Sigmoid colon (tissue), 7 donors: ENCODE measurements around the gene IL17D. TPM values are rescaled to one million over a fixed set of nuclear protein-coding genes. Genes with fewer than 3 reads are reported as not detected.

Source experiments
- DNase-seq: peaks from one replicate; pipeline ENCODE4 v3.0.0-alpha.2; 2019
- H3K27ac ChIP-seq, 4 donors: fragments of 200-600 bp; sonication (generic); one replicate each; pipeline ENCODE4 v1.5.1; 2016 to 2019; ENCODE audit warnings: mild to moderate bottlenecking in 1 of 4
- H3K27me3 ChIP-seq, 3 donors: fragments of 200-600 bp; sonication (generic); one replicate each; pipeline ENCODE4 v1.5.1; 2019; ENCODE audit warnings: mild to moderate bottlenecking in 1 of 3
- H3K36me3 ChIP-seq, 4 donors: fragments of 200-600 bp; sonication (generic); one replicate each; pipeline ENCODE4 v1.5.1; 2016 to 2019
- H3K4me1 ChIP-seq, 4 donors: fragments of 200-600 bp; sonication (generic); one replicate each; pipeline ENCODE4 v1.5.1; 2017 to 2019
- H3K4me3 ChIP-seq, 4 donors: fragments of 200-600 bp; sonication (generic); one replicate each; pipeline ENCODE4 v1.5.1; 2017 to 2019; ENCODE audit warnings: mild to moderate bottlenecking in 2 of 4, moderate library complexity in 1 of 4
- H3K9me3 ChIP-seq, 4 donors: fragments of 200-600 bp in 3 of 4; sonication (generic) in 3 of 4; one replicate each; pipeline versions ENCODE4 v1.5.1 to v1.6.1; 2013 to 2019
- CTCF ChIP-seq, 4 experiments: fragments of 450-650 bp in 3 of 4; fragments of 200-600 bp in 1 of 4; IDR thresholded peaks; one replicate each; pipeline ENCODE4 v1.5.1; 2016 to 2019; ENCODE audit warnings: antibody characterized with exemption in 4 of 4, mild to moderate bottlenecking in 3 of 4, moderate library complexity in 2 of 4
- EP300 ChIP-seq, 4 donors: sonication (generic); formaldehyde crosslinking; IDR thresholded peaks; one replicate each; pipeline ENCODE4 v1.6.1; 2017; ENCODE audit warnings: antibody characterized with exemption in 4 of 4
- POLR2A ChIP-seq, 2 donors: fragments of 450-650 bp; IDR thresholded peaks; one replicate each; pipeline ENCODE4 v1.6.1; 2016; ENCODE audit warnings: antibody characterized with exemption in 2 of 2, mild to moderate bottlenecking in 2 of 2, moderate library complexity in 2 of 2
- POLR2AphosphoS5 ChIP-seq, 4 donors: sonication (generic); formaldehyde crosslinking; IDR thresholded peaks; one replicate each; pipeline ENCODE4 v1.6.1; 2017; ENCODE audit warnings: antibody characterized with exemption in 4 of 4
- WGBS, 2 donors: extraction: QIAGEN DNeasy Blood & Tissue Kit; methylation state at CpG; one replicate each; pipeline ENCODE4 v1.1.7; 2013; 5-methylcytosine and 5-hydroxymethylcytosine counted together
- intact Hi-C: fragments of 100-400 bp; cut with DNase I; formaldehyde crosslinking; loops from one replicate; pipeline ENCODE4 v1.15.1; 2023
- polyA plus RNA-seq, 3 donors: library from polyadenylated mRNA; stranded (reverse); fragments of 200-250 nt; gene quantifications; one replicate each; pipeline ENCODE4 v1.2.3, GENCODE V29; 2013
- total RNA-seq, 4 donors: library from RNA; depleted of rRNA; stranded (reverse); fragments of >200 nt; gene quantifications; one replicate each; pipeline ENCODE4 v1.1.0, GENCODE V29; 2016
- donor health status: healthy with polysubstance abuse.
- donor health status: Bipolar disorder and iron deficiency.
- donor health status: healthy.

The IL17D gene
- total and polyA plus RNA-seq, 7 donors: 0.52 to 3.2 (median 1.4) TPM; not detected in 1

- H3K36me3 ChIP-seq: no peaks in the 10 kb centered on the region
- 79 to 81% methylated on average over 4 of the region's 4 CpGs for WGBS, 2 donors
- peak overlapping the region in 2 of 4 donors; percentile 35 to 56 for H3K27ac ChIP-seq
- H3K4me1 ChIP-seq: peaks cover 0 to 17% (median 14%) of the 10 kb centered on the region in 4 donors
- DNase-seq: no peak
- H3K27me3 ChIP-seq: no peaks in the 10 kb centered on the region
- intact Hi-C loops: loop anchor here (5.0 to 10.0 kb wide), 3 partner anchors 63 to 525 kb away; partner anchors contain the start of gene EEF1AKMT1
- TF ChIP-seq EP300 (IDR thresholded peaks at IDR 0.05) (no peak), POLR2A (IDR thresholded peaks at IDR 0.05) (no peak), POLR2AphosphoS5 (IDR thresholded peaks at IDR 0.05) (no peak), CTCF (IDR thresholded peaks at IDR 0.05) (no peak)
- no peak overlapping the region for H3K4me3 ChIP-seq
- no peaks in the 10 kb centered on the region for H3K9me3 ChIP-seq
These were observed 6.3 kb downstream of the IL17D start for GRCh38 chr13:20709782-20710181.

GRCh38 chr13:20711301-20712044 lies 8.0 kb downstream of the IL17D start:
- Histone ChIP-seq H3K4me3 (no peak overlapping the region), H3K9me3 (no peaks in the 10 kb centered on the region), H3K36me3 (no peaks in the 10 kb centered on the region), H3K27me3 (no peaks in the 10 kb centered on the region), H3K4me1 (peaks cover 0 to 21% (median 15%) of the 10 kb centered on the region in 4 donors), H3K27ac (no peak overlapping the region)
- WGBS, 2 donors: 87 to 89% methylated on average over 13 of the region's 13 CpGs
- DNase-seq: no peak
- no peak for TF ChIP-seq EP300 (IDR thresholded peaks at IDR 0.05)
- TF ChIP-seq POLR2AphosphoS5 (IDR thresholded peaks at IDR 0.05): no peak
- no peak for TF ChIP-seq POLR2A (IDR thresholded peaks at IDR 0.05)
- TF ChIP-seq CTCF (IDR thresholded peaks at IDR 0.05): no peak
- intact Hi-C loops: loop anchor here (2.0 to 5.0 kb wide), 4 partner anchors 61 to 213 kb away; partner anchors contain the start of gene EEF1AKMT1

GRCh38 chr13:20713014-20713376 lies 9.5 kb downstream of the IL17D start:
- H3K9me3 ChIP-seq: no peaks in the 10 kb centered on the region
- peak overlapping the region; percentile 66 to 75 (median 70) for H3K27ac ChIP-seq
- intact Hi-C loops: loop anchor here (2.0 to 5.0 kb wide), 4 partner anchors 59 to 212 kb away; partner anchors contain the start of gene EEF1AKMT1
- no peaks in the 10 kb centered on the region for H3K27me3 ChIP-seq
- no peak for DNase-seq
- 30 to 54% methylated on average over 11 of the region's 11 CpGs for WGBS, 2 donors
- TF ChIP-seq POLR2AphosphoS5 (IDR thresholded peaks at IDR 0.05) (no peak), POLR2A (IDR thresholded peaks at IDR 0.05) (no peak), EP300 (IDR thresholded peaks at IDR 0.05) (no peak), CTCF (IDR thresholded peaks at IDR 0.05) (no peak)
- peaks cover 0 to 21% (median 15%) of the 10 kb centered on the region in 4 donors for H3K4me1 ChIP-seq
- H3K4me3 ChIP-seq: peak overlapping the region in 3 of 4 donors; percentile 10 to 29 (median 27)
- no peaks in the 10 kb centered on the region for H3K36me3 ChIP-seq

- Histone ChIP-seq H3K27ac (peak overlapping the region; percentile 66 to 75 (median 70)), H3K4me3 (no peak overlapping the region), H3K27me3 (peaks cover 0 to 3% (median 0%) of the 10 kb centered on the region in 3 donors), H3K36me3 (no peaks in the 10 kb centered on the region), H3K9me3 (no peaks in the 10 kb centered on the region), H3K4me1 (peaks cover 0 to 21% (median 15%) of the 10 kb centered on the region in 4 donors)
- no peak for DNase-seq
- WGBS, 2 donors: 61 to 66% methylated on average over 11 of the region's 11 CpGs
- TF ChIP-seq POLR2A (IDR thresholded peaks at IDR 0.05) (no peak), POLR2AphosphoS5 (IDR thresholded peaks at IDR 0.05) (peak in 2 of 4 donors; percentile 11 to 34)
- intact Hi-C loops: loop anchor here (2.0 to 5.0 kb wide), 4 partner anchors 59 to 211 kb away; partner anchors contain the start of gene EEF1AKMT1
These were observed 10.3 kb downstream of the IL17D start for GRCh38 chr13:20713751-20714150.

- intact Hi-C loops: loop anchor here (5.0 kb wide), 2 partner anchors 58 to 153 kb away; partner anchors contain the start of gene EEF1AKMT1
- WGBS, 2 donors: 42 to 76% methylated on average over 8 of the region's 8 CpGs
- Histone ChIP-seq H3K4me3 (no peak overlapping the region), H3K9me3 (no peaks in the 10 kb centered on the region), H3K27ac (peak overlapping the region; percentile 66 to 75 (median 70)), H3K27me3 (peaks cover 0 to 7% (median 1%) of the 10 kb centered on the region in 3 donors), H3K36me3 (no peaks in the 10 kb centered on the region), H3K4me1 (peaks cover 0 to 18% (median 15%) of the 10 kb centered on the region in 4 donors)
- DNase-seq: no peak
- TF ChIP-seq EP300 (IDR thresholded peaks at IDR 0.05) (no peak), CTCF (IDR thresholded peaks at IDR 0.05) (no peak), POLR2AphosphoS5 (IDR thresholded peaks at IDR 0.05) (no peak), POLR2A (IDR thresholded peaks at IDR 0.05) (no peak)
These were observed 10.7 kb downstream of the IL17D start for GRCh38 chr13:20714161-20714560.
